ENCODE measurements around the gene TTF1. TPM values are rescaled to one million over a fixed set of nuclear protein-coding genes. Genes with fewer than 3 reads are reported as not detected.

TTF1 gene
- polyA plus RNA-seq, 1 donor = 12.5 TPM

DNA sequence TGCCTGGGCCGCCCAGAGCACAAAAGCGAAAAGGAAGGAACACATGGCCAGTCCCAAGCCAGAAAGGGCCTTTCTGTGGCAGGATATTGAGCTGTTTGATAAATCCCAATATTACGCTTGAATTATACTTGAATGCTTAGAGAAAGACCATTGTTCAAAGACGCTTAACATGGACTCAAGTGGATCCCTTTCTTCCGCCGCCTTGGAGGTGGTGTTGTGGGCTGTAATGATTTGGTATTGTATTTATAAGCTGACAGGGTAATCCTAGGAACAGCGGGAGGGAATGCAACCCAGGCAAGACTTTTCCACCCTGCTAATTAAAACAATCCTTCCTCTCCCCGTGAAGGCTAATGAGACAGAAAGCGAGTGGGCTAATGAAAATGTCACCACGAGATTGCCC, 28.2 kb upstream of the TTF1 start:
- H3K36me3 ChIP-seq (ENCODE audit: control insufficient read depth, insufficient read depth, low read length) = no peaks in the 10 kb centered on the region

DNA sequence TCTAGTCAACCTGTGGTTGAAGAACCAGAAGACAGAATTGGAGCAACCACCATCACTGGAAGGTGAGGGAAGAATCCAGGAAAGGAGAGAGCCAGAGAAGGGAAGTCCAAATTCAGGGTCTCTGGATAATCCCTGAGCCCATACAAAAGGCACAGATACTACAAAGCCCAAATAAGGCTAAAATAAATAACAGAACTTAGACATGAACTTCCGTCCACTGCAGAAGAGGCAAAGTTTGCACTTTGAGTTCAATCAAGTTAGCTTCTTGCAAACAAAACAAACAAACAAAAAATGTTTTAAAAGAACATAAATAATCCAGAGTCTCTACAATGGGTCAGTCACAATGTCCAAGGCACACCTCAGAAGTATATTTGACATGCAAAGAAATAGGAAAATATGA, 24.4 kb upstream of the TTF1 start:
- no peak overlapping the region for H3K4me3 ChIP-seq (ENCODE audit: low read length)
- no peak overlapping the region for H3K27ac ChIP-seq (ENCODE audit: low read length)
- no peaks in the 10 kb centered on the region for H3K4me1 ChIP-seq (ENCODE audit: control insufficient read depth, insufficient read depth, low read length)
- no peaks in the 10 kb centered on the region for H3K36me3 ChIP-seq (ENCODE audit: control insufficient read depth, insufficient read depth, low read length)
- WGBS (ENCODE audit: insufficient coverage, low lambda C conversion rate) = 40% methylated on average over 1 of the region's 1 CpG
- H3K9me3 ChIP-seq (ENCODE audit: control insufficient read depth, low read depth, low read length) = no peaks in the 10 kb centered on the region
- no peak for DNase-seq
- H3K27me3 ChIP-seq (ENCODE audit: control insufficient read depth, insufficient read depth, low read length) = peaks cover 45% of the 10 kb centered on the region

More for the DNA sequence above, 28.2 kb upstream of the TTF1 start:
- whole genome bisulfite sequencing (ENCODE audit: insufficient coverage, low lambda C conversion rate) = 43% methylated on average over 2 of the region's 10 CpGs
- no peak for DNase-seq
- Histone ChIP-seq H3K4me1 (ENCODE audit: control insufficient read depth, insufficient read depth, low read length) (no peaks in the 10 kb centered on the region), H3K4me3 (ENCODE audit: low read length) (no peak overlapping the region), H3K27ac (ENCODE audit: low read length) (no peak overlapping the region), H3K27me3 (ENCODE audit: control insufficient read depth, insufficient read depth, low read length) (peaks cover 28% of the 10 kb centered on the region), H3K9me3 (ENCODE audit: control insufficient read depth, low read depth, low read length) (no peaks in the 10 kb centered on the region)

DNA sequence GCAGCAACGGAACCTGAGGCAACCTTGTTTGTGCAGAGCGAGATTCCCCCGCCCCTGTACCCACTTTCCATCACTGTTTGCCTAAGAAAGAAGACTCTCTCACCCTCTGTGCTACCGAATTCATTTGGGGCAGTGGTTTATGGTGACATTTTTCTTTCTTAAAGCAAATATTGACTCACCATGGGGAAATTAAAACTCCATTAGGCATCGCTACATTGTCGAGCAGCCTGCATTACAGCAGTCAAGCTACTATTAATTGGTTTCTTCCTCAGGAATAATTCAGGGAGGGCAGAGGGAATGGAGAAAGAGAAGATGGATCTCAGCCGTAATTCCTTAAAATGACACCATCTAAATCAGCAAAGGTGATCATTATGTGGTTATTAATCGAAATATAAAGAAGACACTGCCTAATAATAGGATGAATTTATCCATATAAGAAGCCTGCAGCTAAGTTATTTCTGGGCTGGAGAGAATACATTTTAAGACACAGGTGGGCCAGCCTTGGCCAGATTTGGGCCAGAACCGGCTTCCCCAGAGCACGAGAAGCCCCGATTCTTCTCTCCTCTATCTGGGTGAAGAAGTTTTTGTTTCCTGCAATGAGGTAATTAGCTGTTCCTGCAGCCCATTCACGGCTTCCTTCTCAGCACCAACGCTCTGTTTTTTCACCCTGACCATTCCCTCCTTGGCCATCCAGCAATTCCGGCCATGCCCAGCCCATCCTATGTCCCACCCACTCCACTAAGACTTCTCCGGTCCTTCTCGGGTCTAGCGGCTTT, 20.2 kb upstream of the TTF1 start:
- Histone ChIP-seq H3K4me1 (ENCODE audit: control insufficient read depth, insufficient read depth, low read length) (no peaks in the 10 kb centered on the region), H3K4me3 (ENCODE audit: low read length) (no peak overlapping the region), H3K27me3 (ENCODE audit: control insufficient read depth, insufficient read depth, low read length) (peaks cover 72% of the 10 kb centered on the region), H3K27ac (ENCODE audit: low read length) (no peak overlapping the region), H3K36me3 (ENCODE audit: control insufficient read depth, insufficient read depth, low read length) (no peaks in the 10 kb centered on the region), H3K9me3 (ENCODE audit: control insufficient read depth, low read depth, low read length) (no peaks in the 10 kb centered on the region)
- no peak for DNase-seq
- WGBS (ENCODE audit: insufficient coverage, low lambda C conversion rate) = 25% methylated on average over 2 of the region's 17 CpGs

DNA sequence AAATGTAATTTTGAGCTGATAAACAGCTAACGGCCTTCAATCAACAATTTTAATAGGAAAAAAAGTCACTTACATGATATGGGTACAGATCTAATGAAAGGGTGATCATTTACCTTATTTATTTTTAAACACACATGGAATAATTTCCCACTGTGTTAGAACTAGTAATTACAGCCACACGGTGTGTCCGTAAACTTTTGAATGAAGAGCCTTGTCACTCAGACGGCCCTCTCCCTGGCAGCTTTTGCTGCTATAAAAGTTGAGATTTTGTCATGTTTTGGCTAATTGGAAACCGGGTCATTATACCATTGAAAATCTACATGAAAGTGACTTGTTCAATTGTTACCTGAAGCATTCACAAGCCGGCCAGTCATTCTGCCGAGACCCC, 19.0 kb upstream of the TTF1 start:
- Histone ChIP-seq H3K9me3 (ENCODE audit: control insufficient read depth, low read depth, low read length) (no peaks in the 10 kb centered on the region), H3K27ac (ENCODE audit: low read length) (no peak overlapping the region), H3K4me3 (ENCODE audit: low read length) (no peak overlapping the region), H3K36me3 (ENCODE audit: control insufficient read depth, insufficient read depth, low read length) (no peaks in the 10 kb centered on the region), H3K27me3 (ENCODE audit: control insufficient read depth, insufficient read depth, low read length) (peaks cover 76% of the 10 kb centered on the region), H3K4me1 (ENCODE audit: control insufficient read depth, insufficient read depth, low read length) (no peaks in the 10 kb centered on the region)
- no peak for DNase-seq
- WGBS (ENCODE audit: insufficient coverage, low lambda C conversion rate) = 33% methylated on average over 1 of the region's 7 CpGs

DNA sequence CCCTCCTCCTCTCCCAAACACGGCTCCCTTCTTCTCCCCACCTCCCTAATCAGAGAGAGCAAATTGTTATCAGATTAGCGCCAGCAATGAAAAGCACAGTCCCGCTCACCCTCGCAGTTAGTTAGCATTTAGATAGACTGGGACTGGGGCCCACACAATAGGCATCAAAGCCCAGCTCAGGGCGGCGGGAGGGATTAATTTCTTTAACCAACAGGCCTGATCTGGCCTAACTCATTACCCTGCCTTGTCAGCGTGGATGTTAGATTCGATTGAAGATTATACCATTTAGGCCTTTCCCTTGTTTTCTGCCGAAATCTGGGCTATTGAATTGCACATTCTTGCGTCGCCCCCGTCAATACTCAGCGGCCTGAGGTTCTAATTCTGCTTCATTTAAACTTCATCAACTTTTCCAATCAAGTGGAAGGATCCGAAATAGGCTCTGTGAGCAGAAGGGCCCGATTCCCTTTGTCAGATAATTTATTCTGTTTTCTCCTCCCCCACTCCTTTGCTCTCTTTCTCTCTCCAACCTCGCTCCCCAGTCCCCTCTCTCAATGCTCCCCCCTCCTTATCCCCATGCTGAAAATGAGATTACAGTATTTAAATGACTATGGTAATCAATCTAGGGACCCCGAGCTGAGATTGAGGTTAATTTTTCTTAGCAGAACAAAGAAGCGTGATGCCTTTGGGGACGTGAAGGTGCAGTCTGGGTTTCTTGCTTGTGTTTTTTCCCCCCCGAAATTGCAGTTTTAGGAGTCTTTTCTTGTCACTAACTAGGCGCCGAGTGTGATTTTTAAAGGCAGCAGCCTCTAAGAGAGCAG, 18.4 kb upstream of the TTF1 start:
- no peak for DNase-seq
- Histone ChIP-seq H3K27ac (ENCODE audit: low read length) (no peak overlapping the region), H3K4me3 (ENCODE audit: low read length) (no peak overlapping the region), H3K9me3 (ENCODE audit: control insufficient read depth, low read depth, low read length) (no peaks in the 10 kb centered on the region), H3K4me1 (ENCODE audit: control insufficient read depth, insufficient read depth, low read length) (no peaks in the 10 kb centered on the region), H3K36me3 (ENCODE audit: control insufficient read depth, insufficient read depth, low read length) (no peaks in the 10 kb centered on the region), H3K27me3 (ENCODE audit: control insufficient read depth, insufficient read depth, low read length) (peaks cover 74% of the 10 kb centered on the region)
- WGBS (ENCODE audit: insufficient coverage, low lambda C conversion rate) = 0% methylated on average over 1 of the region's 22 CpGs

DNA sequence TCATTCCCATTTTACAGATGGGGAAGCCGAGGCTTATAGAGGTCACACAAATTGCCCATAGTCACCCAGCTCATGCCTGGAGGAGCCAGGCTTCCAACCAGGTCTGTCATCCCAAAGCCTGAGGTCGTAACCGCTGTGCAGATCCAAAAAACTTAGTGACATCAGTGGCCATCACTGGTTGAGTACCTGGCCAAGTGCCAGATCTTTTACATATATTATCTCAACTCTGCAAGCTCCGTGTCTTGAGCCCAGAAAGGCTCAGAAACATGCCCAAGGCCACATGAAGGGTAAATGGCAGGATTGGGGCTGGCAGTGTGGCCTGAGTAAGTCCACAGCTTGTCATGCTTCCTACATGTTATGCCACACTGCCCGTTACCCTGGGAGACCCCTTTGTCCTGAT, 16.9 kb upstream of the TTF1 start:
- Histone ChIP-seq H3K4me3 (ENCODE audit: low read length) (no peak overlapping the region), H3K36me3 (ENCODE audit: control insufficient read depth, insufficient read depth, low read length) (no peaks in the 10 kb centered on the region), H3K27ac (ENCODE audit: low read length) (no peak overlapping the region), H3K4me1 (ENCODE audit: control insufficient read depth, insufficient read depth, low read length) (no peaks in the 10 kb centered on the region), H3K27me3 (ENCODE audit: control insufficient read depth, insufficient read depth, low read length) (peaks cover 80% of the 10 kb centered on the region), H3K9me3 (ENCODE audit: control insufficient read depth, low read depth, low read length) (no peaks in the 10 kb centered on the region)
- no CpG with 5 or more reads among the region's 5 CpGs for WGBS (ENCODE audit: insufficient coverage, low lambda C conversion rate)
- no peak for DNase-seq

DNA sequence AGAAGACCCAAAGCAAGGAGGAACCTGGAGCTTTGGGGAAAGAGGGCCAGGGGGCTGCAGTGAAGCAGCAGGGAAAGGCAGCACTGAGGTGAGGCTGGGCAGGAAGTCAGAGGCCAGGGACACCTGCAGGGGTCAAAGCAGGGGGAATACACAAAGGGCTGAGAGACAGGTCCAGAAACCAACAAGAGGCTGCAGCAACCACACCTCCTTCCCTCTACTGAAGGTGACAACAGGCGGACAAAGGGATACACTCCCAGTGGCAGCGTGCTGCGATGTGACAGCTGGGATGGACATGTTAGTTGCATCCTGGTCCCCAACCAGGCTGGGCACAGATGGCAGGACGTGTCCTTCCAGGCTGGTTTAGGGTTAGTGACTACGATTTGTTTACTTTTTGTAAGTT, 15.9 kb upstream of the TTF1 start:
- H3K27ac ChIP-seq (ENCODE audit: low read length) = no peak overlapping the region

DNA sequence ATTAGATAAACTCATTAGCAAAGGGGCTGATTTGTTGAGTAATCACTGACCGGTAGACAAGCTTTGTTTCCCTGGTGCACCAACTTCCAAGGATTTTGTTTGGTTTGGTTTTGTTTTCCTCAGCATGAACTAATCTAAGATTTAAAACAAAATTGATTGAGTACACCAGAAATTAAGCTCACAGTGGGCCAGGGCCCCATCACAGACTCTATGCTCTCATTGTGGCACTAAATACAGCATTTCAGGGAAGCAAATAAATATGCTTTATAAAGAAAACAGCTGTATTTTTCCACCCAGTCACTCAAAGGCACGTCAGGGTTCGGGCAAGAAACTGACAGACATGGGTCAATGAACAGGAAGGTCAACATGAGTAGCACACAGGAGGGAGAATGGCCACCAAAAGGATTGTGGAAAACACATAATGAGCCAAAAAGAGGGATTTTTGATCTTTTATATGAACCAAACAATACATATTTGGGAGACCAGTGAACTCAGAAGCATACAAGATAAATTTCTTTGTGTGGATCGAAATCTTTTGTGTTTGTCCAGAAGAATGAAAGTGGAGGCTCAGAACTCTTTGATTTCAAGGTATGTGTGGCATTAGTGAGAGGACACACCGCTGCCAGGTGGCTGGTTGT, 12.2 kb upstream of the TTF1 start:
- no peaks in the 10 kb centered on the region for H3K4me1 ChIP-seq (ENCODE audit: control insufficient read depth, insufficient read depth, low read length)
- H3K4me3 ChIP-seq (ENCODE audit: low read length) = no peak overlapping the region
- no CpG with 5 or more reads among the region's 5 CpGs for WGBS (ENCODE audit: insufficient coverage, low lambda C conversion rate)
- H3K27ac ChIP-seq (ENCODE audit: low read length) = no peak overlapping the region
- DNase-seq = no peak
- H3K27me3 ChIP-seq (ENCODE audit: control insufficient read depth, insufficient read depth, low read length) = peaks cover 73% of the 10 kb centered on the region
- no peaks in the 10 kb centered on the region for H3K36me3 ChIP-seq (ENCODE audit: control insufficient read depth, insufficient read depth, low read length)
- H3K9me3 ChIP-seq (ENCODE audit: control insufficient read depth, low read depth, low read length) = no peaks in the 10 kb centered on the region

More for the DNA sequence above, 15.9 kb upstream of the TTF1 start:
- Histone ChIP-seq H3K27me3 (ENCODE audit: control insufficient read depth, insufficient read depth, low read length) (peaks cover 83% of the 10 kb centered on the region), H3K9me3 (ENCODE audit: control insufficient read depth, low read depth, low read length) (no peaks in the 10 kb centered on the region), H3K4me1 (ENCODE audit: control insufficient read depth, insufficient read depth, low read length) (no peaks in the 10 kb centered on the region), H3K36me3 (ENCODE audit: control insufficient read depth, insufficient read depth, low read length) (no peaks in the 10 kb centered on the region), H3K4me3 (ENCODE audit: low read length) (no peak overlapping the region)
- no peak for DNase-seq
- no CpG with 5 or more reads among the region's 5 CpGs for WGBS (ENCODE audit: insufficient coverage, low lambda C conversion rate)

DNA sequence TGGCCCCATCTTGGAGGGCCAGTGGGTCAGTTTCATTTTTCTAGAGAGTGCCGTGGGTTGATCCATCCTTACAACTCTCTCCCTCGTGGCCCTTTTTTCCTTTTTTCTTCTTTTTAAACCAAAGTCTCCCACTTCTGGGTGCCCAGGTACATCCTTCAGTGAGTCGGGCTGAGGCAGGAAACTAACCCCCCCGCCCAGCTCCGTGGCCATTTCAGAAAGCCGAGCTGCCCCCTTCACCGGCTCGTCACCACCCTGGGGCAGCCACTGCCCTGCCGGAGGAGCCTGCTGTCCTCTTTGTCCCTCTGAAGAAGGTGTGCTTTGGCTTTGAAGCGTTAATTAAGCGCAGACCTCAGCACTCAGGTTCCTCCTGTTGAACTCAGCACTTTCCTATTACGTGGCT, 8.5 kb upstream of the TTF1 start:
- DNase-seq = no peak
- H3K4me1 ChIP-seq (ENCODE audit: control insufficient read depth, insufficient read depth, low read length) = peaks cover 7% of the 10 kb centered on the region
- H3K4me3 ChIP-seq (ENCODE audit: low read length) = no peak overlapping the region
- H3K36me3 ChIP-seq (ENCODE audit: control insufficient read depth, insufficient read depth, low read length) = no peaks in the 10 kb centered on the region
- peaks cover 80% of the 10 kb centered on the region for H3K27me3 ChIP-seq (ENCODE audit: control insufficient read depth, insufficient read depth, low read length)
- WGBS (ENCODE audit: insufficient coverage, low lambda C conversion rate) = no CpG with 5 or more reads among the region's 12 CpGs
- no peak overlapping the region for H3K27ac ChIP-seq (ENCODE audit: low read length)
- no peaks in the 10 kb centered on the region for H3K9me3 ChIP-seq (ENCODE audit: control insufficient read depth, low read depth, low read length)

DNA sequence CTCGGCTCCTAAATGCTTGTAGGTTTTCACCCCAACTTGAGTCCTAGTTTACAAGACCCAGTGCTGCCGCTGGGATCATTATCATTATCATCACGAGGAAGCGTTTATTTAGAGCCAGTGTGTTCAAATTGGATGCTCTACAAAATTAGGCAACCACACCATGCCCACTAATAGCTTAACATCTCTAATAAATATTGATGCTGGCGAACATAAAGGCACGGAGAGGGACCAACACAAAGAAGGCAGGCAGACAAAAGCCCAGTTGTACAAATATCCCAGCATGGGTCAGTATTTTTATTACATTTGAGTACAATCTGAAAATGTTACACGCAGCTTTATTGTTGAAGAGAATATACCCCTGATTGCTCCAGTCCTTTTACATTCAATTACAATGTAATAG, 8.1 kb upstream of the TTF1 start:
- no peaks in the 10 kb centered on the region for H3K9me3 ChIP-seq (ENCODE audit: control insufficient read depth, low read depth, low read length)
- DNase-seq = no peak
- H3K27me3 ChIP-seq (ENCODE audit: control insufficient read depth, insufficient read depth, low read length) = peaks cover 83% of the 10 kb centered on the region
- H3K36me3 ChIP-seq (ENCODE audit: control insufficient read depth, insufficient read depth, low read length) = no peaks in the 10 kb centered on the region
- peaks cover 7% of the 10 kb centered on the region for H3K4me1 ChIP-seq (ENCODE audit: control insufficient read depth, insufficient read depth, low read length)
- 67% methylated on average over 1 of the region's 7 CpGs for WGBS (ENCODE audit: insufficient coverage, low lambda C conversion rate)
- no peak overlapping the region for H3K27ac ChIP-seq (ENCODE audit: low read length)
- no peak overlapping the region for H3K4me3 ChIP-seq (ENCODE audit: low read length)

All from large intestine (tissue), 3 donors.